CD4-positive, CD25-positive, alpha-beta regulatory T cell (primary cell): ENCODE data around the gene TROAP. TPM values are rescaled to one million over a fixed set of nuclear protein-coding genes. Genes with fewer than 3 reads are reported as not detected.
A peak's percentile ranks its signal among the peaks of the same experiment; 100 is the strongest.
"Not testable (repeated sequence)": the region's sequence is repeated elsewhere in the genome, so short reads cannot be mapped to it uniquely, and the experiment has no call there.

ENCODE experiments used
- ATAC-seq, 2 donors: fragments of 150-1000 bp; cut with Tn5 transposase; one replicate each; pipeline ENCODE4 v1.10.0; 2021; ENCODE audit warnings: low read depth in 2 of 2, moderate number of reproducible peaks in 2 of 2, moderate library complexity in 1 of 2
- DNase-seq, 3 donors: peaks; one replicate each; pipeline versions ENCODE4 v3.0.0 to v3.0.0-alpha.2; 2012 to 2022; ENCODE audit warnings: mixed read lengths in 1 of 3
- H3K27ac ChIP-seq: one replicate; pipeline ENCODE4 v1.7.0; 2013; ENCODE audit warnings: mild to moderate bottlenecking, low read length; ENCODE audit not compliant: insufficient read depth, poor library complexity, severe bottlenecking
- H3K27me3 ChIP-seq: one replicate; pipeline ENCODE4 v1.7.0; 2013; ENCODE audit warnings: low read length; ENCODE audit not compliant: control insufficient read depth, insufficient read depth
- H3K36me3 ChIP-seq: one replicate; pipeline ENCODE4 v1.7.0; 2013; ENCODE audit warnings: mild to moderate bottlenecking, low read length, moderate library complexity; ENCODE audit not compliant: control insufficient read depth, insufficient read depth
- H3K4me1 ChIP-seq: 2 replicates; pipeline ENCODE4 v1.7.0; 2013; ENCODE audit warnings: mild to moderate bottlenecking, low read length; ENCODE audit not compliant: insufficient read depth, control insufficient read depth, poor library complexity, severe bottlenecking
- H3K4me3 ChIP-seq: one replicate; pipeline ENCODE4 v1.7.0; 2013; ENCODE audit warnings: low read depth, mild to moderate bottlenecking, low read length, moderate library complexity
- H3K9me3 ChIP-seq, 2 experiments: 1 replicate in 1 of 2; 2 replicates in 1 of 2; pipeline ENCODE4 v1.7.0; 2013; ENCODE audit warnings: low read length in 2 of 2, mild to moderate bottlenecking in 1 of 2, moderate library complexity in 1 of 2; ENCODE audit not compliant: control insufficient read depth in 2 of 2
- H3K27ac Mint-ChIP-seq, 3 donors: one replicate each; pipeline ENCODE4 v1.8.0; 2020 to 2022; ENCODE audit warnings: mild to moderate bottlenecking in 3 of 3, mixed read lengths in 3 of 3, moderate library complexity in 2 of 3
- H3K27me3 Mint-ChIP-seq: one replicate; pipeline ENCODE4 v1.8.0; 2022; ENCODE audit warnings: mild to moderate bottlenecking, mixed read lengths
- H3K36me3 Mint-ChIP-seq: one replicate; pipeline ENCODE4 v1.8.0; 2020; ENCODE audit warnings: mixed read lengths
- H3K4me1 Mint-ChIP-seq, 4 donors: one replicate each; pipeline ENCODE4 v1.8.0; 2020 to 2022; ENCODE audit warnings: mixed read lengths in 4 of 4, mild to moderate bottlenecking in 1 of 4
- H3K4me3 Mint-ChIP-seq, 4 donors: one replicate each; pipeline ENCODE4 v1.8.0; 2020 to 2022; ENCODE audit warnings: mild to moderate bottlenecking in 4 of 4, mixed read lengths in 4 of 4, moderate library complexity in 3 of 4
- H3K9me3 Mint-ChIP-seq, 7 donors: one replicate each; pipeline ENCODE4 v1.8.0; 2020 to 2022; ENCODE audit warnings: mixed read lengths in 7 of 7, mild to moderate bottlenecking in 3 of 7, moderate library complexity in 2 of 7
- polyA plus RNA-seq, 4 donors: library from polyadenylated mRNA; unstranded; fragments of 300-500 nt; fragmentation: Illumina TruSeq; gene quantifications; one replicate each; pipeline ENCODE4 v1.2.3, GENCODE V29; 2021
- total RNA-seq: library from RNA; stranded (reverse); gene quantifications from one replicate; pipeline ENCODE4 v1.2.3, GENCODE V29; 2022

Gene TROAP
- total and polyA plus RNA-seq, 5 donors from 2014 or later, result 2.0 to 8.8 (median 4.4) TPM

GRCh38 chr12:49369411-49370145 is 46.5 kb downstream of the TROAP start:
- Histone ChIP-seq H3K27me3 (no peaks in the 10 kb centered on the region), H3K36me3 (no peaks in the 10 kb centered on the region), H3K27ac (no peak overlapping the region), H3K9me3 (no peaks in the 10 kb centered on the region), H3K4me1 (peaks cover 14% of the 10 kb centered on the region), H3K4me3 (no peak overlapping the region)
- no peaks in the 10 kb centered on the region for H3K36me3 Mint-ChIP-seq
- H3K9me3 Mint-ChIP-seq, result no peaks in the 10 kb centered on the region
- ATAC-seq (no peak), DNase-seq (peak in 1 of 3 donors; percentile 37)
- peaks cover 19 to 34% (median 27%) of the 10 kb centered on the region in 4 donors for H3K4me1 Mint-ChIP-seq
- H3K27ac Mint-ChIP-seq, result peak overlapping the region in 2 of 3 donors; percentile 6 to 69
- H3K27me3 Mint-ChIP-seq, result peaks cover 5% of the 10 kb centered on the region
- H3K4me3 Mint-ChIP-seq, result peak overlapping the region in 3 of 4 donors; percentile 37 to 85 (median 78)

- Mint-ChIP-seq H3K9me3 (no peaks in the 10 kb centered on the region), H3K27ac (peak overlapping the region in 1 of 3 donors; percentile 48), H3K4me1 (peaks cover 19 to 33% (median 26%) of the 10 kb centered on the region in 4 donors), H3K4me3 (peak overlapping the region in 2 of 4 donors; percentile 61 to 85), H3K27me3 (peaks cover 5% of the 10 kb centered on the region), H3K36me3 (no peaks in the 10 kb centered on the region)
- Histone ChIP-seq H3K4me1 (peaks cover 14% of the 10 kb centered on the region), H3K4me3 (no peak overlapping the region), H3K27me3 (no peaks in the 10 kb centered on the region), H3K27ac (no peak overlapping the region), H3K36me3 (no peaks in the 10 kb centered on the region), H3K9me3 (no peaks in the 10 kb centered on the region)
- no peak for ATAC-seq
- no peak for DNase-seq
These were observed 47.5 kb downstream of the TROAP start for GRCh38 chr12:49370539-49370938.

GRCh38 chr12:49375406-49375805 is 52.4 kb downstream of the TROAP start:
- H3K4me1 Mint-ChIP-seq, result peaks cover 0 to 8% (median 3%) of the 10 kb centered on the region in 4 donors
- no peak overlapping the region for H3K4me3 Mint-ChIP-seq
- Histone ChIP-seq H3K9me3 (no peaks in the 10 kb centered on the region), H3K27me3 (no peaks in the 10 kb centered on the region), H3K36me3 (no peaks in the 10 kb centered on the region), H3K4me1 (no peaks in the 10 kb centered on the region), H3K27ac (no peak overlapping the region), H3K4me3 (no peak overlapping the region)
- no peak for DNase-seq
- peaks cover 5% of the 10 kb centered on the region for H3K36me3 Mint-ChIP-seq
- peak overlapping the region in 1 of 3 donors; percentile 39 for H3K27ac Mint-ChIP-seq
- H3K9me3 Mint-ChIP-seq, result no peaks in the 10 kb centered on the region
- no peak for ATAC-seq
- H3K27me3 Mint-ChIP-seq, result no peaks in the 10 kb centered on the region

GRCh38 chr12:49377386-49377785 is 54.3 kb downstream of the TROAP start:
- Histone ChIP-seq H3K27me3 (no peaks in the 10 kb centered on the region), H3K4me1 (no peaks in the 10 kb centered on the region), H3K4me3 (no peak overlapping the region), H3K27ac (no peak overlapping the region), H3K9me3 (no peaks in the 10 kb centered on the region), H3K36me3 (no peaks in the 10 kb centered on the region)
- no peak overlapping the region for H3K27ac Mint-ChIP-seq
- H3K36me3 Mint-ChIP-seq, result peaks cover 5% of the 10 kb centered on the region
- no peak overlapping the region for H3K4me3 Mint-ChIP-seq
- no peak for DNase-seq
- H3K4me1 Mint-ChIP-seq, result peaks cover 0 to 5% (median 0%) of the 10 kb centered on the region in 4 donors
- ATAC-seq, result no peak
- H3K9me3 Mint-ChIP-seq, result no peaks in the 10 kb centered on the region
- H3K27me3 Mint-ChIP-seq, result no peaks in the 10 kb centered on the region

- not testable (repeated sequence) for H3K4me1 Mint-ChIP-seq, H3K27ac ChIP-seq, H3K4me1 ChIP-seq, H3K36me3 Mint-ChIP-seq, H3K36me3 ChIP-seq, H3K4me3 Mint-ChIP-seq, H3K9me3 ChIP-seq, ATAC-seq, H3K4me3 ChIP-seq, H3K27ac Mint-ChIP-seq, DNase-seq, H3K27me3 ChIP-seq, H3K9me3 Mint-ChIP-seq, H3K27me3 Mint-ChIP-seq
These were observed 57.1 kb downstream of the TROAP start for GRCh38 chr12:49380184-49380583.

Other genes with a start within 250 kb of the TROAP start
- 0.27 TPM for gene DHH, start 228.5 kb upstream of the TROAP start, total RNA-seq
- gene DHH, start 228.5 kb upstream of the TROAP start, polyA plus RNA-seq, result not detected
- gene LMBR1L, start 212.4 kb upstream of the TROAP start, total RNA-seq, result 315 TPM
- gene LMBR1L, start 212.4 kb upstream of the TROAP start, polyA plus RNA-seq, result 10 to 100 TPM; 59.0 to 71.9 (median 62.2) TPM
- gene TUBA1B, start 191.9 kb upstream of the TROAP start, total RNA-seq, result 174 TPM
- 100 to 1,000 TPM; 445 to 648 (median 513) TPM for gene TUBA1B, start 191.9 kb upstream of the TROAP start, polyA plus RNA-seq
- 213 TPM for gene TUBA1A, start 134.2 kb upstream of the TROAP start, total RNA-seq
- 100 to 1,000 TPM; 249 to 298 (median 265) TPM for gene TUBA1A, start 134.2 kb upstream of the TROAP start, polyA plus RNA-seq
- gene TUBA1C, start 58.2 kb upstream of the TROAP start, total RNA-seq, result 41.4 TPM
- gene TUBA1C, start 58.2 kb upstream of the TROAP start, polyA plus RNA-seq, result 10 to 100 TPM; 50.0 to 64.0 (median 56.3) TPM
- gene PRPH, start 28.1 kb upstream of the TROAP start, total RNA-seq, result not detected
- under 1 TPM in 1 of 4 donors, not detected in 3; 0.24 TPM for gene PRPH, start 28.1 kb upstream of the TROAP start, polyA plus RNA-seq
- not detected for gene C1QL4, start 13.9 kb downstream of the TROAP start, total RNA-seq
- gene C1QL4, start 13.9 kb downstream of the TROAP start, polyA plus RNA-seq, result not detected
- not detected for gene DNAJC22, start 23.6 kb downstream of the TROAP start, total RNA-seq
- gene DNAJC22, start 23.6 kb downstream of the TROAP start, polyA plus RNA-seq, result not detected
- gene SPATS2, start 44.2 kb downstream of the TROAP start, total RNA-seq, result 5.5 TPM
- 1 to 10 TPM; 2.4 to 4.8 (median 3.6) TPM for gene SPATS2, start 44.2 kb downstream of the TROAP start, polyA plus RNA-seq
- gene KCNH3, start 215.8 kb downstream of the TROAP start, total RNA-seq, result 1.2 TPM
- 1 to 10 TPM; 1.1 to 2.1 (median 1.5) TPM for gene KCNH3, start 215.8 kb downstream of the TROAP start, polyA plus RNA-seq
- 72.8 TPM for gene MCRS1, start 244.9 kb downstream of the TROAP start, total RNA-seq
- 10 to 100 TPM; 62.8 to 81.0 (median 67.8) TPM for gene MCRS1, start 244.9 kb downstream of the TROAP start, polyA plus RNA-seq